Vagina (tissue), 2 donors: ENCODE data around the gene PPFIBP2. TPM values are rescaled to one million over a fixed set of nuclear protein-coding genes. Genes with fewer than 3 reads are reported as not detected.

ENCODE experiments used
- DNase-seq, 2 donors: peaks; one replicate each; pipeline ENCODE4 v3.0.0-alpha.2; 2017; ENCODE audit errors: extremely low spot score in 2 of 2
- H3K27ac ChIP-seq: fragments of 200-600 bp; sonication (generic); one replicate; pipeline ENCODE4 v1.5.1; 2019
- H3K27me3 ChIP-seq: fragments of 200-600 bp; sonication (generic); one replicate; pipeline ENCODE4 v1.5.1; 2019
- H3K36me3 ChIP-seq, 2 donors: fragments of 200-600 bp; sonication (generic); one replicate each; pipeline ENCODE4 v1.5.1; 2017 to 2019
- H3K4me1 ChIP-seq: fragments of 200-600 bp; sonication (generic); one replicate; pipeline ENCODE4 v1.5.1; 2019
- H3K4me3 ChIP-seq, 2 donors: fragments of 200-600 bp; sonication (generic); 1 replicate in 1 of 2; 2 replicates in 1 of 2; pipeline ENCODE4 v1.5.1; 2016 to 2019
- H3K9me3 ChIP-seq: fragments of 200-600 bp; sonication (generic); one replicate; pipeline ENCODE4 v1.5.1; 2019
- CTCF ChIP-seq, 3 experiments: fragments of 450-650 bp in 2 of 3; fragments of 200-600 bp in 1 of 3; sonication (generic) in 1 of 3; IDR thresholded peaks; one replicate each; pipeline ENCODE4 v1.5.1; 2017 to 2019; ENCODE audit warnings: antibody characterized with exemption in 3 of 3, mild to moderate bottlenecking in 2 of 3, moderate library complexity in 2 of 3
- POLR2A ChIP-seq, 2 donors: fragments of 450-650 bp; IDR thresholded peaks; one replicate each; pipeline ENCODE4 v1.6.1; 2017; ENCODE audit warnings: antibody characterized with exemption in 2 of 2, mild to moderate bottlenecking in 2 of 2, moderate library complexity in 2 of 2
- POLR2AphosphoS5 ChIP-seq, 2 donors: sonication (generic); formaldehyde crosslinking; IDR thresholded peaks; one replicate each; pipeline ENCODE4 v1.9.0; 2017; ENCODE audit warnings: antibody characterized with exemption in 2 of 2, mild to moderate bottlenecking in 2 of 2, low read depth in 1 of 2; ENCODE audit not compliant: insufficient read depth in 1 of 2
- intact Hi-C: fragments of 100-400 bp; cut with DNase I; formaldehyde crosslinking; loops from one replicate; pipeline ENCODE4 v1.15.1; 2023
- total RNA-seq: library from RNA; depleted of rRNA; stranded (reverse); fragments of >200 nt; gene quantifications from one replicate; pipeline ENCODE4 v1.2.3, GENCODE V29; 2016

PPFIBP2 gene
- total RNA-seq, 1 donor from 2014 or later, result 48.1 TPM

- peak overlapping the region; percentile 90 for H3K27ac ChIP-seq
- no peaks in the 10 kb centered on the region for H3K9me3 ChIP-seq
- TF ChIP-seq CTCF (IDR thresholded peaks at IDR 0.05) (no peak), POLR2AphosphoS5 (IDR thresholded peaks at IDR 0.05; ENCODE audit: insufficient read depth in 1 of 2, low read depth in 1 of 2) (no peak), POLR2A (IDR thresholded peaks at IDR 0.05) (no peak)
- DNase-seq, result no peak
- intact Hi-C loops, result no loop called here
- no peaks in the 10 kb centered on the region for H3K27me3 ChIP-seq
- H3K4me1 ChIP-seq, result peaks cover 61% of the 10 kb centered on the region
- H3K36me3 ChIP-seq, result no peaks in the 10 kb centered on the region
- H3K4me3 ChIP-seq, result peak overlapping the region; percentile 56 to 57
These were observed 160.1 kb downstream of the PPFIBP2 start for GRCh38 chr11:7673724-7674434.

DNA sequence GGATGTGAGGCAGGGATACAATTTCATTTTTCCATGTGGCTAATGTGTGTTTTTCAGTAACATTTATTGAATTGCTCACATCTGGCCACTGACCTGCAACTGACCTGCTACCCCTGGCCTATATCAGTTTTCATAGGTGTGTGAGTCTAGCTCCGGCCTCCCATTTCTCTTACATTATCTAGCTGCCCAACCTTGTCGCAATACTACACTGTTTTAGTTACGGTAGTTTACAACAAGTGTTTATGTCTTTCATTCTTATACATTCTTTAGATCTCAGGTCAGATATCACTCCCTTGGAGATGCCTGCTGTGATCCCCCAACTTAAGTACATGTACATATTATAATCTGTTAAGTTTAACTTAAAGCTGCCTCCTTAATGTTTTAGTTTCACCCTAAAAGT, 161.8 kb downstream of the PPFIBP2 start:
- intact Hi-C loops, result no loop called here
- Histone ChIP-seq H3K36me3 (no peaks in the 10 kb centered on the region), H3K27me3 (no peaks in the 10 kb centered on the region), H3K27ac (no peak overlapping the region), H3K4me1 (peaks cover 61% of the 10 kb centered on the region), H3K9me3 (no peaks in the 10 kb centered on the region), H3K4me3 (no peak overlapping the region)
- DNase-seq, result no peak
- no peak for TF ChIP-seq CTCF (IDR thresholded peaks at IDR 0.05)
- no peak for TF ChIP-seq POLR2AphosphoS5 (IDR thresholded peaks at IDR 0.05; ENCODE audit: insufficient read depth in 1 of 2, low read depth in 1 of 2)
- TF ChIP-seq POLR2A (IDR thresholded peaks at IDR 0.05), result no peak

- H3K36me3 ChIP-seq, result no peaks in the 10 kb centered on the region
- no peaks in the 10 kb centered on the region for H3K27me3 ChIP-seq
- DNase-seq, result no peak
- no peaks in the 10 kb centered on the region for H3K9me3 ChIP-seq
- H3K4me1 ChIP-seq, result peaks cover 50% of the 10 kb centered on the region
- TF ChIP-seq POLR2A (IDR thresholded peaks at IDR 0.05) (no peak), POLR2AphosphoS5 (IDR thresholded peaks at IDR 0.05; ENCODE audit: insufficient read depth in 1 of 2, low read depth in 1 of 2) (peak in 1 of 2 donors; percentile 41), CTCF (IDR thresholded peaks at IDR 0.05) (no peak)
- no peak overlapping the region for H3K4me3 ChIP-seq
- peak overlapping the region; percentile 60 for H3K27ac ChIP-seq
- intact Hi-C loops, result no loop called here
These were observed 163.3 kb downstream of the PPFIBP2 start for GRCh38 chr11:7677071-7677470.

GRCh38 chr11:7677796-7678201, 164.0 kb downstream of the PPFIBP2 start:
- peak overlapping the region; percentile 60 for H3K27ac ChIP-seq
- TF ChIP-seq POLR2A (IDR thresholded peaks at IDR 0.05), result no peak
- no peak for TF ChIP-seq POLR2AphosphoS5 (IDR thresholded peaks at IDR 0.05; ENCODE audit: insufficient read depth in 1 of 2, low read depth in 1 of 2)
- TF ChIP-seq CTCF (IDR thresholded peaks at IDR 0.05), result no peak

DNA sequence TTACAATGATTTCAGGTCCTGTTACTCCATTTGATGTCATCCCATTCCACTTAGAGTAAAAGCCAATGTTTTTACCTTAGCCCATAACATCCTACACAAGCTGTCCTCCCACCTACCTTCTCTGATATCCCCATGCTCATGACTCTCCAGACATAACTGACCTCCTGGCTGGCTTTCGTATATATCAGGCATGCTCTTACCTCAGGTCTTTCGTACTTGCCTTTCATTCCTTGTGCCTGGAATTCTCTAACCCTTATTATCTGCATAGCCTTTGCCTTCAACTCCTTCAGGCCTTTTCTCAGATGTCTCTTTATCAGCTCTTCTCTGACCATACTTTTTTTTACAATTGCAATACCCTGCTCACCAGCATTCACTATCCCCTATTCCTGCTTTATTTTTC, 169.8 kb downstream of the PPFIBP2 start:
- H3K9me3 ChIP-seq, result no peaks in the 10 kb centered on the region
- intact Hi-C loops, result no loop called here
- TF ChIP-seq POLR2AphosphoS5 (IDR thresholded peaks at IDR 0.05; ENCODE audit: insufficient read depth in 1 of 2, low read depth in 1 of 2) (no peak), CTCF (IDR thresholded peaks at IDR 0.05) (no peak), POLR2A (IDR thresholded peaks at IDR 0.05) (no peak)

More at GRCh38 chr11:7677796-7678201, 164.0 kb downstream of the PPFIBP2 start:
- Histone ChIP-seq H3K4me3 (no peak overlapping the region), H3K9me3 (no peaks in the 10 kb centered on the region), H3K4me1 (peaks cover 43% of the 10 kb centered on the region), H3K36me3 (no peaks in the 10 kb centered on the region), H3K27me3 (no peaks in the 10 kb centered on the region)
- no peak for DNase-seq
- intact Hi-C loops, result no loop called here

More for the DNA sequence above, 169.8 kb downstream of the PPFIBP2 start:
- Histone ChIP-seq H3K27me3 (no peaks in the 10 kb centered on the region), H3K4me1 (peaks cover 3% of the 10 kb centered on the region), H3K27ac (no peak overlapping the region), H3K36me3 (no peaks in the 10 kb centered on the region), H3K4me3 (no peak overlapping the region)
- DNase-seq, result no peak
